GM19193 (cell line): ENCODE results near the gene SERPINB6.

Experiments
- POLR2A ChIP-seq: IDR thresholded peaks from 4 replicates; pipeline ENCODE4 v1.6.1; 2011; ENCODE audit not compliant: insufficient read depth, insufficient read length; ENCODE audit errors: extremely low read depth

Gene SERPINB6

GRCh38 chr6:2915150-2915549, 56.2 kb downstream of the SERPINB6 start:
- no peak for TF ChIP-seq POLR2A

GRCh38 chr6:2914318-2914660, 57.1 kb downstream of the SERPINB6 start:
- no peak for TF ChIP-seq POLR2A

- TF ChIP-seq POLR2A = no peak
Observed at GRCh38 chr6:2913621-2914317, 57.6 kb downstream of the SERPINB6 start.

- no peak for TF ChIP-seq POLR2A
Observed at GRCh38 chr6:2911171-2911570, 60.2 kb downstream of the SERPINB6 start.

- TF ChIP-seq POLR2A = no peak
Observed at GRCh38 chr6:2909718-2910117, 61.6 kb downstream of the SERPINB6 start.

- peak; percentile 54 for TF ChIP-seq POLR2A
Observed at GRCh38 chr6:2901645-2902502, 69.5 kb downstream of the SERPINB6 start.

GRCh38 chr6:2900821-2901644, 70.3 kb downstream of the SERPINB6 start:
- TF ChIP-seq POLR2A = peak; percentile 37

GRCh38 chr6:2900221-2900807, 71.1 kb downstream of the SERPINB6 start:
- TF ChIP-seq POLR2A = peak; percentile 35

GRCh38 chr6:2899596-2899995, 71.8 kb downstream of the SERPINB6 start:
- no peak for TF ChIP-seq POLR2A
